Astrocyte of the spinal cord (primary cell): ENCODE data around the gene BIRC2.

Experiments used
- DNase-seq: peaks from one replicate; pipeline ENCODE4 v3.0.0; 2011; ENCODE audit warnings: low read depth, low spot score
- H3K4me3 ChIP-seq: 2 replicates; pipeline ENCODE4 v1.5.1; 2011; ENCODE audit warnings: low read depth, mild to moderate bottlenecking, low read length, moderate library complexity
- CTCF ChIP-seq: IDR thresholded peaks from 2 replicates; pipeline ENCODE4 v1.5.1; 2012; ENCODE audit warnings: low read depth, mild to moderate bottlenecking, low read length, inconsistent platforms
- in situ Hi-C: cut with HindIII; loops from 2 replicates; pipeline ENCODE4 v1.10.0; 2017; ENCODE audit warnings: low sequenced_read_pairs

BIRC2 gene

GRCh38 chr11:102390667-102391465, 43.9 kb downstream of the BIRC2 start:
- TF ChIP-seq CTCF = peak; percentile 95
- no peak overlapping the region for H3K4me3 ChIP-seq
- peak; percentile 60 for DNase-seq
- in situ Hi-C loops = no loop called here

- H3K4me3 ChIP-seq = no peak overlapping the region
- DNase-seq = no peak
- in situ Hi-C loops = no loop called here
- no peak for TF ChIP-seq CTCF
Observed at GRCh38 chr11:102391549-102392237, 44.7 kb downstream of the BIRC2 start.

- DNase-seq = no peak
- in situ Hi-C loops = no loop called here
- no peak for TF ChIP-seq CTCF
- H3K4me3 ChIP-seq = no peak overlapping the region
Observed at GRCh38 chr11:102393272-102393730, 46.3 kb downstream of the BIRC2 start.

- no peak for DNase-seq
- TF ChIP-seq CTCF = no peak
- in situ Hi-C loops = no loop called here
- H3K4me3 ChIP-seq = no peak overlapping the region
Observed at GRCh38 chr11:102395720-102396393, 48.8 kb downstream of the BIRC2 start.

- TF ChIP-seq CTCF = no peak
- H3K4me3 ChIP-seq = no peak overlapping the region
- DNase-seq = no peak
- in situ Hi-C loops = no loop called here
Observed at GRCh38 chr11:102396708-102397563, 49.9 kb downstream of the BIRC2 start.

- H3K4me3 ChIP-seq = no peak overlapping the region
- no peak for DNase-seq
- in situ Hi-C loops = no loop called here
- no peak for TF ChIP-seq CTCF
Observed at GRCh38 chr11:102398297-102398696, 51.3 kb downstream of the BIRC2 start.
